HG03575 (cell line): ENCODE measurements around the gene CHST9.
A peak's percentile ranks its signal among the peaks of the same experiment; 100 is the strongest.
"Not testable (repeated sequence)": the region's sequence is repeated elsewhere in the genome, so short reads cannot be mapped to it uniquely, and the experiment has no call there.

ENCODE experiments used
- ATAC-seq: cut with Tn5 transposase; IDR thresholded peaks from one replicate; pipeline ENCODE4 v1.9.1; 2021; ENCODE audit not compliant: unreplicated experiment, insufficient number of reproducible peaks, low FRiP score; ENCODE audit errors: extremely low read depth

CHST9 gene

DNA sequence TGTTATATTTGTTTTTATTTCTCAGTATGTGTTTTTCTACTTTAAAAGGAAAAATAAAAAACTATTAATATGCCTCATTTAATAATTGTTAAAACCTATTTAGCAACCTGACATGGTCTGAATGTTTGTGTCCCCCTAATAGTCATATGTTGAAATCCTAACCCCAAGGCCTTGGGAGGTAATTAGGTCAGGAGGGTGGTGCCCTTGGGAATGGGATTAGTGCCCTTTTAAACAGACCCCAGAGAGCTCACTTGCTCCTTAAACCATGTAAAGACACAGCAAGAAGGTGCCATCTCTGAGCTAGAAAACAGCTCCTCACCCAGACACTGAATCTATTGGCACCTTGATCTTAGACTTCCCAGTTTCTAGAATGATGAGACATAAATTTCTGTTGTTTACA lies 71.8 kb downstream of the CHST9 start:
- ATAC-seq: no peak

DNA sequence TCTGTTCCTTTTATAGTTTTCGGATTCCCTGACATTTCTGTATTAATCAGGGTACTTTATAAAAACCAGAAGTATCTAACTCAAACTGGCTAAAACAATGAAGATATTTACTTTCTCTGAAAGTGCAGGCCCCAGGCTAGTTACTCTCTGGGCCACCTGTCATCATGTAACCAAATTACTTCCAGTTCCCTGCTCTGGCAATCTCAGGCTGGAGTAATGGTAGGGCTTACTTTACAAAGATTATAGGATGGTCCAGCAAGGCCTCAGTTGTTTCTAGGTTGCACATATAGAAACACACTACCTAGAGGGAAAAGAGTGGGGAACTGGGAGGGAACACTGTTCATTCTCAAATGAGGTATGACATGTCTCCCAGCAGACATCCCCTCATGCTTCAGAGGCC lies 74.8 kb downstream of the CHST9 start:
- ATAC-seq: no peak

DNA sequence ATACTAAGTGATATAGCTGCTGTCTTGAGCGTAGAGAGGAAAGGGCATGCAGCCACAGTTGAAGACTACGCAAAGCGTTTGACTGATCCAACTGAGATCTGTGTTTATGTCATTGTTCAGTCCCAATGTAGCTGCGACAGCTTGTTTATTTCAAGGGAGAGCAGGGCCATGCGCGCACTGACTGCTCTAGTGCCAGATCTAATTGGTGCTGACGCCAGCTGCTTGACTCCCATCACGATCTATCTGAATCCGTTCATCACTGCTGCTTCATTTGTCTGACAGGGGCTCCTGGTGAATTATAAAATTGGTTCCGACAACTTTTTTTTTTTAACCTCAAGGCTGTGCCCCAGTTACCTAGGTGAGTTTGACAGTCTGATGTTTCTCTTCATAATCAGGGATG lies 75.7 kb downstream of the CHST9 start:
- ATAC-seq: no peak

DNA sequence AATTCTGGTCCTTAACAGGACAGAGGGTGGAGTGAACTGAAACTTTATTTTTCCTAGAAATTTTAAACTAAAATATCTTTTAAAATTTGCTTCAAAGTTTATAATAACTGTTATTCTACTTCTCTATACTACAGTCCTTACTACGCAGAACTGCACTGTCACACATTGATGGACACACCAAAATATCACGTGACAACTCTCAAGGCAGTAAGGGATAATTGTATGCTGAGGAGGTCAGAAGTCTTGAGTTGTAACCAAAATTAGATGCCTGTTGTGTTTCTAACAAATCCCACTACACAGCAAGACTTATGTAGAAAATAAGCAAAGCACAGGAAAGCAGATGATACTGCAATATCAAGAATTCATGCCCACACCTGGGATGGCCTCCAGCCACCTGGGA lies 76.3 kb downstream of the CHST9 start:
- no peak for ATAC-seq

DNA sequence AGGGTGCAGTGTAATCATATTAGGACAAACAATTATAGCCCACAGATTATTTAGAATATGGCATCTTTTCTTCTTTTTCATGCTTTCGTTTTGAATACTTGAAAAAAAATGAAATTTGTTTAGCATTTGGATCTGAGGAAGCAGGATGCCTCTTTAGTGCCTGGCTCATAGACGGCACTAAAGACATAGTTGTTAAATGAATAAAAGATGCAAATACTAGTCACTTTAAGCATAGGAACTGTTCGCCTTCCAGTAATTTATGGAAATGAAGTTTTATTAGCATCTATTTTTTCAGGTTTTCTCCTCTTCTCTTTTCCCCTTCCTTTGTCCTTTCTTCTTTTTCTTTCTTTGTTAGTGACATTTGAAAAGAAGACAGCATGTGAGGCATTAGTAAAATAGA lies 80.4 kb downstream of the CHST9 start:
- ATAC-seq: no peak

DNA sequence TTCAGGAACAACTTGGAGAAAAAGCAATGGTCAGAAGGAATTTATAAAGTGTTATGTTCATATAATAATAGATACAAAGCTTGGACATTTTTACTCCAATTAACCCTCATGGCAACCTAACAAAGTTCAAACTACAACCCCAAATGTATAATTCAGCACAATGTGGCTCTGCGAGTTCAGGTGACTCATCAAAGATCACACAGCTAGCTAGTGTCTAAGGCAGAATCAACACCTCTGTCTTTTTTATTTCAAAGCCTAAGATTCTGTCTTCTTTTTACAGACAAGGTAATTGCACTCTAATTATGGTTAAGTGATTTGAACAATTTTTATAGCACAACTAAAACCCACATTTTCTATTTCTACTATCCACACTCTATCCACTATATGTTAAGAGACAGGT lies 90.5 kb downstream of the CHST9 start:
- no peak for ATAC-seq

DNA sequence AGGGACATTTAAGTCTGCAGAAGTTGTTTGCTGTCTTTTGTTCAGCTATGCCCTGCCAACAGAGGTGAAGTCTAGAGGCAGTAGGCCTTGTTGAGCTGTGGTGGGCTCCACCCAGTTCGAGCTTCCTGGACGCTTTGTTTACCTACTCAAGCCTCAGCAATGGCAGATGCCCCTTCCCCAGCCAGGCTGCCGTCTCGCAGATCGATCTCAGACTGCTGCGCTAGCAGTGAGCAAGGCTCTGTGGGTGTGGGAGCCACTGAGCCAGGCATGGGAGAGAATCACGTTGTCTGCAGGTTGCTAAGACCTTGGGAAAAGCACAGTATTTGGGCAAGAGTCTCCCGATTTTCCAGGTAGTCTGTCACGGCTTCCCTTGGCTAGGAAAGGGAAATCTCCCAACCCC lies 91.8 kb downstream of the CHST9 start:
- ATAC-seq: not testable (repeated sequence)

DNA sequence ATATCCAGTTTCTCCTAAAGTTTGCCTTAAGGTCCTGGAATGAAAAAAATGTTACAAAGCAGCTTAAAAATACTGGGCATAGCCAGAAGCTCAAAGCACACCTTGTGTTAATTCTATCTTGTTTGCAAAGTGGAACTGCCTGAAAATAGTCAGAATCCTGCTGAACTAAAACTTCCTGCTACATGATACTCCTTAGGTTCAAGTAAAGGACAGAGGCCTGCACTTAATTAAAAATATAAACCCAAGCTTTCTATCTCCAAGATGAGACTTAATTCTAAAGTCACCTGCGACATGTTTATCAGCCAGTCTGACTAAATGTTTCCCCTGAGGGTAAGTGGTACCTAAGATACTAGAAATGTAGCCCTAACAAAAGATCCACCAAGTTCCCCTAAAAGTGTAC lies 103.4 kb downstream of the CHST9 start:
- no peak for ATAC-seq

DNA sequence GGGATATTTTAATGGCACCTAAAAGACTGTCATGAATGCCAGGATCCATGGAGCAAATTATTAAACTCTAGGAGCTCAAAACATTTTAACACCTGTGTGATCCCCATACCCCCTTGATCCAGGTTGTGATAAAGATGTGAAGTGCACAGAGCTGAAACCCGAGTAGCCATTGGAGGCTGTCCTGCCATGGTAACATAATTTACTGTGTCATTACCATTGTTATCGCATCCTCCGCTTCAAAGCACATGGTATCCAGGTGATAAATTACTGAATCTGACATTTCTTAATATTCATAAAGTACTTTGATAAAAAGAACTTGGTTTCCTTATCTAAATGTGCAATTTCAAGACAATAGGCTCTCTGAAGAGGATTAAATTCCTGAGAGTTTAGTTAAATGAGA lies 109.3 kb downstream of the CHST9 start:
- ATAC-seq: no peak

DNA sequence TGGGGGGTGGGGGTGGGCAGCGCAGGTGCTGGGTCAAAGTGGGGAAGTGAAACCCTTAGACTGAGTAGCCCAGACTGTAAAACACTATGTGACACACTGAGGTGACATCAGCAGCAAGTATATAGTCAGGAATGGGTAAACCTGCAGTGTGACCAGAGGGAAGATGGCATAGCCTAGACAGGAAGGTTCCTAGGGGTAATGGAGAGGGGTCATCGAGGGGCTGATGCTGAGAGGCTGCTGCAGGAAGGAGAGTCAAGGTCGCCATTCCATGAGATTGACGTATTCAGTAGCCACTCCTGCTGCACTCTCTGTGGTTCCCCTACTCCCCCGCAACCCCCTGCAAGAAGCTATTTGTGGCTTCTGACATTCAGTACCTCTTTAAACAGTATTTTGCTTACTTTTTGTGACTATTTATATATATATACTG lies 111.7 kb downstream of the CHST9 start:
- peak; percentile 95 for ATAC-seq

DNA sequence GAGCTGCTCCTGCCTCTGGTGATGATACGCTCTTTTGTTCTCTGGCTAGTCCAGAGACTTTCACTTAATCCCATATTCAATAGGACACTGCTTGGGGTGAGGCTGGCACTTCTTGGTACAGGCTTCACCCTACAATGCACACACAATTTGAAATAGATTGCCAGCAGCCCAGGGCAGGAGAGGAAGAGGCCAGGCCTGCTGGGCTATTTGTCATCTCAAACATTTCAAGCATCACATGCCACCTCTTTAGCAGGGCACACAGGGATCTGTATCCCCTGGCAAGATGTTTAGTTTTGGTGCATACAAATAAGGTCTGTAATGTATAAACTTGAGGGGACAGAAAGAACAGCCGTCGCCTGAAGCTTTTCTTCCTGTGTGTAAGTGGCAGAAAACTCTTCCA lies 120.4 kb downstream of the CHST9 start:
- no peak for ATAC-seq

DNA sequence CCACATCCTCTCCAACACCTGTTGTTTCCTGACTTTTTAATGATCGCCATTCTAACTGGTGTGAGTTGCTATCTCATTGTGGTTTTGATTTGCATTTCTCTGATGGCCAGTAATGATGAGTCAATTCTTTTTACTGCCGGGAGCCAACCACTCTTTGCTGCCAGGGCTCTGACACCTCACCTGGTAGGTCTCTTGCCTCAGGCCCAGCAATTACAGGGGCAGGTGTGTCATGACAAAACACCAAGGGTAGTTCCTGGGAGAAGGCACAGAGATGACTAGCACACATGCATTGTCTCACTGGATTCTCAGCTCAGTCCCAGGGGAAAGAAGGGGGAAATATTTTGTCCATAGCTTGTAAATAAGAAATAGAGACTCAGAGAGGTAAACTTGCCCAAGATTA lies 122.3 kb downstream of the CHST9 start:
- no peak for ATAC-seq

DNA sequence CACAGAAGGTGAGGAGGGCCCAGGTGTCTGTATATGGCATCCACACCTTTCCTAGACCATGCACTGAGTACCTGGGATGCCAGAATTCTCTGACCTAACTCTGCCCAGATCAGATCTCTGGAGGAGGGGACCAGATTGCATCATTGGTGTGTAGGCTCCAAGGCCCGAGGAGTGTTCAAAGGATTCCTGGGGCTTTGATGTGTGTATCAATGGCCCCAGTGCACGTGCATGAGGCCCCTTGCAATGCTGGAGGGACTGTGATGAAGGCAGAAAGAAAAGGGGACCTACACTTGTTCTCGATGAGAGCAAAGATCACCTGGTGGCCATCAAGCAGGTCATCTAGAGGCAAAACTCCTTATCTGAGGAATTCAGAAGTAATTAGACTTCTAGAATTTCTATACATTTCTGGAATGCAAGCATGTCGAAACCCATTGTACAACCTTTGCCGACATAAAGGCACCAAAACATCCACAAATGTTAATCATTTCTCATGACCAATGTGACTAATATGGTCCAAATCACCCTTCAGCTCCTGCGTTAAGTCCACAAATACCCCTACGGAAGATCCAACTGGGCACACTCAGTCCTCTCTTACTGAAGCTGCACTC lies 123.5 kb downstream of the CHST9 start:
- no peak for ATAC-seq

DNA sequence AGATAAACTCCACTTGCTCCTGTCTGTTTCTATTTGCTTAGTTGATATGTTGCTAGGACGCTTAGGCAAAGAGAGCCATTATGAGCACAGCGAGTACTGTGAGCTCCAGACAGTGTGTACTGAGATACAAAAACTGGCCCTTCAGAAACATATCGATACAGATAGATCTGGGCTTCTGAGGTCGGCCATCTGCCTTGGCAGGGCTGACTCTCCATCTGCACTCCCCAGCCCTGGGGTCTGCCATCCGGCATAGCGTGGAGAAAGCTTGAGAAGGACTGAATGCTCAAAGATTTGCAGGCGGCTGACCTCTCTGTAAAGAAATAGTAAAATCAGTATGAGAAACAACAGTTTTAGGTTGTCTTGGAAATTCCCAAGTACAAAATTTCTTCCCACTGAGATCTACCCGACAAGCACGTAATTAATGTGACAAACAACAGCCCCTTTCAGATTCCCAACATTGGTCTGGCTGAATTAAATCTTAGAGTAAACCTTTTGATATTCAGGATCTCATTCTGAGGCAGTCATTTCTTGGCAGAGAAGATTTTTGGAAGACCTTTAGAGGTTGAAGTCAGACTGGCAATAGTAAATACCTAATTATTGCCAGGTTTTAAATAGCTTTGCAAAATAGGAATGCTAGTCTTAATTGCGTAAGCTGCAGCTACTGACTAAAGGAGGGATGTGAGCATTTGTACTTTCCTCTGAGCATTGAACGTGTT lies 127.4 kb downstream of the CHST9 start:
- no peak for ATAC-seq

DNA sequence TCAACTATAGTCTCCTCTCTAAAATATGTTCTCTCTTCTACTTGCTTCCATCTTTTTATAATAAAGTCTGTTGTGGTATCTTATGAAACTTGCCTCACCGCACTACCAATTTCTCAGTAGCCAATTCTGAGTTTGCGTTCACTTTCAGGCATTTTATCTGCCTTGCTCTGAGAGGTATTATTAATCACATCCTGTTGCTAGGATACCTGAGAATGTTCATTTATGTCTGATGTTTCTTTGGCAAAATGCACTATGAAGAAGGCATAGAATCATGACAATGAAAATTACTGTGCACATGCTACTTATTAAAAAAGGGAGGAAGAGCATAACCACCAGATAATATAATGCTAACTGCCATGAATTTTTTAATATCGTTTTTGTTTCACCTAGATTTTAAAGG lies 130.2 kb downstream of the CHST9 start:
- no peak for ATAC-seq

DNA sequence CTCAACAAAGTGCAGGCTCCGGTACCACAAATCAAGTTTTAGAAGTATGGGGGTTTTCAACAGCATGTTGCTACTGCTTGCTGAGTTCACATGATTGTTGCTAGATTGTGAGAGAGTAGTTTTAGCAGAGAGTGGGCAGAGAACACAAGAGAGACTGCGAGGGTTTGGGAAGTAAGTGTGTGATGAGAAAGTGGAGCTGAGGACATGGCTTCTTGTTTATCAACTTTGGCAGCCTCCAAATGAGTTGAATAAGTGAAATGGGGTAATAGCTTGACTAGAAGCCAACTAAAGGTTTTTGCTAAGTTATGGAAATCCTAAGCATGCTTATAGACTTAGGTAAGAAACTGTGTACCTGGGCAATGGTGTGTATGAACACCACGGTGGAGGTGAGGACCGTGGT lies 135.1 kb downstream of the CHST9 start:
- ATAC-seq: no peak

DNA sequence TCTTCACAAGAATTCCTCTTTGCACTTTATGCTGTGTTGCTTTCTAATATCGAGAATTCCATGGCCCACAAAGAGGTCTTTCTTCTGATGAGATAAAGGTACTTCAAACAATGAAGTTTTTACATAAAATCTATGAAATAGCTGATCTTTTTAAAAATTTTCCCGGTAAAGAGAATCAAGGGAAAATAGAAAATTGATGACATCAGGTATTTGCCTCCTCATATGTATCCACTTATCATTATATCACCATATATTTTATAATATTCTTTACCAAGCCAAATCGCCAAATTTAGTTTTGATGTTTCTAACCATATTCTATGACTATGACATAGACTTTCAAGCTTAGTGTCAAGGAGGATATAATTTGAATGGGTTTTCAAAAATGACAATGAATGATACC lies 139.8 kb downstream of the CHST9 start:
- no peak for ATAC-seq

DNA sequence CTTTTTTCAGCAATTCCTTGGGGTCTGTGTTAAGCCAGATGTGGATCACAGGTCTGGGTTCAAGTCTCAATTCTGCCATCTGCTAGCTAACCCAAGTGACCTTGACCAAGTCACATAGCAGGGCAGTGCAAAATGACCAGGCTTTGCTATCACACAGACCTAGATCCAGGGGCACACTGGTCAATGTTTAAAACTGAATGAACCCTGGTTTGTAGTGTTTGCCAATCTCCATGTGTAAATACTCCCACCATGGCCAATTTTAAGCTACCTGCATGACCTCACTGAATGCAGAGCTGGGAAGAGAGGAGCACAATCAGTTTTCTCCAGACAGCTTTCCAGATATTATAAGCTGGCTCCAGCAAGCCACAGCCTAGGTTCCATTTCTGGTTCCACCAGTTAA lies 142.9 kb downstream of the CHST9 start:
- ATAC-seq: no peak

DNA sequence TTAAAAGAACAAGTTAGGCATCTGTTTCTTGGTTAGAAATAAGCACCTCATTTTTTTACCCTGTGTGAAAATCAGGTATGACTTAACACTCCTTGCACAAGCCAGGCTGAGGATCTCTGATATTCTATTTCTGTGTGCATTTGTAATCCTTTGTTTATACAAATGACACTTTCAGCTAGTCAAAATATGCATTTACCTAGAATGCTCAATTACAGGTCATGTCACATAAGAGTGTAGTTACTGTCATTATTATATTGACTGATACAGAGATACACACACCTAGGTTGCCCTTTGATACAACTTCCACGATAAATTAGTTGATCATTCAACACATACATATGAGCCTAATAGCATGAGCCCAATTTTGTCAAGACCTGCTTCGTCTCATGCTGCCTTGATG lies 144.3 kb downstream of the CHST9 start:
- ATAC-seq: no peak

DNA sequence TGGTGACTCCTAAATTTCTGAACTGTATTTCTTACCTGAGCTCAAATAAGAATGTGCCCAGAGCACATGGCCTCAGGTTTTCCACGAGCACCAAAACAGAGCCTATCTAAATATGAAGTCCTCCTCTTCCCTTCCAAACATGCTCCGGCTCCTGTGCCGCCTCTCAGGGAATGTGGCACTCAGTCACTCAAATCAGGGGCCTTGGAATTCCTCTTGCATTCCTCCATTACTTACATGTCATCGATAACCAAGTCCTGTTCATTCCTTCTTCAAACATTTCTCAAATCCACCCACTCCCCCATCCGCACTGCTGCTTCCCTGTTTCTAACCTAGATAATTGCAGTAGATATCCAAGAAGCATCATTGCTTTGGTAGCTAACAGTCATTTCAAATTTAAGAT lies 151.4 kb downstream of the CHST9 start:
- no peak for ATAC-seq

DNA sequence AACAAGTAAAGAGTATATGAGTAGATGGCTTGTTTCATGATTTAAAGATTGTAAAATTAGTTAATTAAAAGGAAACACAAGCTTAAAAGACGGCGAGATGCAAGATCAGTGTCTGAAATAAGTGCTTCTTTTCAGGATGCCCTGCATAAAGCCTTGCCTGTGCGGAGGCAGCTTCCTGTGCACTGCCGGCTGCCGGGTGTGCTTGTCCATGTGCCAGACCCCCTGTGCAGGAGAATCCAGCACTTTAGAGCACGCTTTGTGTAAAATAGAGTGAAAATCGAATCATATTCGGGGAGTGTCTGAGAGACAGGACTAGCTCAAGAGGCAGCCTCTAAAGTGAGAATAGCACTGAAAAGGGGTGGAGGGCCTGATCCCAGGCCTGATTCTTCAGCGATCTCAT lies 154.7 kb downstream of the CHST9 start:
- no peak for ATAC-seq
